Body of pancreas (tissue), 4 donors: Measurements from ENCODE around the gene GTF2F1.
"Not testable (repeated sequence)": the region's sequence is repeated elsewhere in the genome, so short reads cannot be mapped to it uniquely, and the experiment has no call there.

Source experiments
- POLR2A ChIP-seq, 3 donors: fragments of 450-650 bp; IDR thresholded peaks; one replicate each; pipeline ENCODE4 v1.6.1; 2016; ENCODE audit warnings: antibody characterized with exemption in 3 of 3, mild to moderate bottlenecking in 2 of 3
- TF ChIP-seq, protein P1 (sequence below), 7 experiments: fragments of 450-650 bp in 4 of 7; fragments of 200-600 bp in 3 of 7; sonication (generic) in 3 of 7; IDR thresholded peaks; one replicate each; pipeline ENCODE4 v1.5.1; 2016 to 2019; ENCODE audit warnings: antibody characterized with exemption in 7 of 7

GRCh38 chr19:6400062-6400944 is 7.3 kb upstream of the GTF2F1 start:
- TF ChIP-seq, protein P1, sequence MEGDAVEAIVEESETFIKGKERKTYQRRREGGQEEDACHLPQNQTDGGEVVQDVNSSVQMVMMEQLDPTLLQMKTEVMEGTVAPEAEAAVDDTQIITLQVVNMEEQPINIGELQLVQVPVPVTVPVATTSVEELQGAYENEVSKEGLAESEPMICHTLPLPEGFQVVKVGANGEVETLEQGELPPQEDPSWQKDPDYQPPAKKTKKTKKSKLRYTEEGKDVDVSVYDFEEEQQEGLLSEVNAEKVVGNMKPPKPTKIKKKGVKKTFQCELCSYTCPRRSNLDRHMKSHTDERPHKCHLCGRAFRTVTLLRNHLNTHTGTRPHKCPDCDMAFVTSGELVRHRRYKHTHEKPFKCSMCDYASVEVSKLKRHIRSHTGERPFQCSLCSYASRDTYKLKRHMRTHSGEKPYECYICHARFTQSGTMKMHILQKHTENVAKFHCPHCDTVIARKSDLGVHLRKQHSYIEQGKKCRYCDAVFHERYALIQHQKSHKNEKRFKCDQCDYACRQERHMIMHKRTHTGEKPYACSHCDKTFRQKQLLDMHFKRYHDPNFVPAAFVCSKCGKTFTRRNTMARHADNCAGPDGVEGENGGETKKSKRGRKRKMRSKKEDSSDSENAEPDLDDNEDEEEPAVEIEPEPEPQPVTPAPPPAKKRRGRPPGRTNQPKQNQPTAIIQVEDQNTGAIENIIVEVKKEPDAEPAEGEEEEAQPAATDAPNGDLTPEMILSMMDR (IDR thresholded peaks at IDR 0.05): not testable (repeated sequence)
- not testable (repeated sequence) for TF ChIP-seq POLR2A (IDR thresholded peaks at IDR 0.05)
